GM11168 (cell line): ENCODE data around the gene CLIC5.

Source experiments
- in situ Hi-C: fragments of 300-500 bp; cut with MboI; formaldehyde crosslinking; loops from one replicate; pipeline ENCODE4 v1.12.0; 2022; ENCODE audit warnings: low sequenced_read_pairs; ENCODE audit not compliant: unreplicated experiment

The CLIC5 gene

GRCh38 chr6:45855642-45856394, 159.8 kb downstream of the CLIC5 start:
- in situ Hi-C loops, result no loop called here

GRCh38 chr6:45854149-45854742, 161.4 kb downstream of the CLIC5 start:
- in situ Hi-C loops, result no loop called here

GRCh38 chr6:45851034-45851400, 164.6 kb downstream of the CLIC5 start:
- in situ Hi-C loops, result no loop called here

- in situ Hi-C loops, result no loop called here
Measured at GRCh38 chr6:45850378-45851033, 165.2 kb downstream of the CLIC5 start.

GRCh38 chr6:45845567-45845966, 170.1 kb downstream of the CLIC5 start:
- in situ Hi-C loops, result no loop called here

GRCh38 chr6:45844986-45845385, 170.7 kb downstream of the CLIC5 start:
- in situ Hi-C loops, result no loop called here

- in situ Hi-C loops, result no loop called here
Measured at GRCh38 chr6:45843848-45844521, 171.7 kb downstream of the CLIC5 start.

GRCh38 chr6:45841062-45841461, 174.6 kb downstream of the CLIC5 start:
- in situ Hi-C loops, result no loop called here

- in situ Hi-C loops, result no loop called here
Measured at GRCh38 chr6:45838996-45839395, 176.7 kb downstream of the CLIC5 start.

- in situ Hi-C loops, result no loop called here
Measured at GRCh38 chr6:45838451-45838850, 177.2 kb downstream of the CLIC5 start.

GRCh38 chr6:45837541-45838200, 178.0 kb downstream of the CLIC5 start:
- in situ Hi-C loops, result no loop called here

- in situ Hi-C loops, result no loop called here
Measured at GRCh38 chr6:45836984-45837383, 178.7 kb downstream of the CLIC5 start.

- in situ Hi-C loops, result no loop called here
Measured at GRCh38 chr6:45836438-45836824, 179.2 kb downstream of the CLIC5 start.

- in situ Hi-C loops, result no loop called here
Measured at GRCh38 chr6:45835721-45836437, 179.8 kb downstream of the CLIC5 start.

- in situ Hi-C loops, result no loop called here
Measured at GRCh38 chr6:45832063-45832462, 183.6 kb downstream of the CLIC5 start.
